NCI-H524 (cell line): ENCODE results near the gene BLNK.
A peak's percentile ranks its signal among the peaks of the same experiment; 100 is the strongest.
"Not testable (repeated sequence)": the region's sequence is repeated elsewhere in the genome, so short reads cannot be mapped to it uniquely, and the experiment has no call there.

Source experiments
- DNase-seq, 2 experiments: peaks; one replicate each; lab custom pipeline; 2025; lab: John Stamatoyannopoulos, UW

Gene BLNK

GRCh38 chr10:96225119-96225518, 46.2 kb downstream of the BLNK start:
- DNase-seq, result no peak

DNA sequence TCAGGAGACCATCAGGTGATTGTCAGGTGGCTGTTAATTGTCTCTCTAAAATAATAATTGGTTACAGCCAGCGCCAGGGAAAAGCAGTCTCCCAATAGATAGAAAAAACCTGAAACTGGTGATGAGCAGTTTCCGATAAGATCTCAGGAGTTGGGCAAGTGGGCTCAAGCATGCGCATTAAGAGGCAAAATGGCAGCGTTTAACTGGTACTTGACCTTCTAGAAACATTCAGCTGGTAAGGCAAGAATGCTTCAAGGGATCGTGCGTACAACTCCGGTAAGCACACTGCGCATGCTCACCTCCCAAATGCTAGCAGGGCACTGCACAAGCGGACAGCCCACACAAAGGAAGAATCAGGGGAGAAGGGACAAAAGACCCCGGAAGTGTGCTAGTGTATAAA, 48.5 kb downstream of the BLNK start:
- no peak for DNase-seq

- DNase-seq, result no peak
Measured at GRCh38 chr10:96222441-96222840, 48.9 kb downstream of the BLNK start.

GRCh38 chr10:96218826-96219225, 52.5 kb downstream of the BLNK start:
- DNase-seq, result no peak

- no peak for DNase-seq
Measured at GRCh38 chr10:96217711-96218110, 53.7 kb downstream of the BLNK start.

- no peak for DNase-seq
Measured at GRCh38 chr10:96216775-96217174, 54.6 kb downstream of the BLNK start.

- no peak for DNase-seq
Measured at GRCh38 chr10:96212911-96213310, 58.5 kb downstream of the BLNK start.

DNA sequence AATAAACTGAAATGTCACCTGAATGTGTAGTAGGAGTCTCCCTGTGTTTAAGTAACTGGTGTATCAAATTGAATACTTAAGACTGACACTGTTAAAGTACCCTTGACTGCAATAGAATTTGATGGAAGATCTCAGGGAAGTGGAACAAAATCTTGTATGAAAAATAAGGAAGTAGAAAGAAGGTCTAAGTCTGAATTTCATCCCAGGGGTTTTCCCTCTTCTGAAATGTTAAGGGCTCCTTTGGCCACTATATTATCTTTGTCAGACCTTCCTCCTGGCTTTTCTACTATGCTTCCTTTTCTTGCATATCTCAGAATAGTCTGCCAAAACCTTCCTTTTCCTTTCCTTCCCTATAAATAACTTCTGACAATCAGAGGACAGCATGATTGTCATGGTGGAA, 59.6 kb downstream of the BLNK start:
- DNase-seq, result no peak

DNA sequence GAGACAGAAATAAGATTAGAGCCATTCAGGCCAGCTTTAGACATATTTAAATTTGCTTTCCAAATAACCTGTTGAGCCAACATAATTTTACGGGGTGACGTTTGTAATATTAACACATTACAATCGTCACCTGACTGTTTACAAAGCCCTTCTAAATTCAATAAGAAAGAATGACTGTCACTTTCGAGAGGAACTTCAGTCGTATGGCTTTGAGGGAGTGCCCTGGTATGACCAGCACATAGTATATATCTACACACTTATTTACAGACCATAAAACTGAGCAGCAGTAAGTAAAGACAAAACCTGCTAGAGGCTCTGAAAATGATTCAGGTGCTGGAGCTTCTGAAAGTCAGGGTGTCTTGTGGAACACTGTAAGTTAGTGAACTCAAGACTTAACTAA, 62.4 kb downstream of the BLNK start:
- no peak for DNase-seq

- DNase-seq, result no peak
Measured at GRCh38 chr10:96208271-96208670, 63.1 kb downstream of the BLNK start.

GRCh38 chr10:96205580-96205979, 65.8 kb downstream of the BLNK start:
- no peak for DNase-seq

GRCh38 chr10:96201525-96201924, 69.8 kb downstream of the BLNK start:
- DNase-seq, result no peak

GRCh38 chr10:96189505-96189904, 81.9 kb downstream of the BLNK start:
- not testable (repeated sequence) for DNase-seq

GRCh38 chr10:96188916-96189315, 82.5 kb downstream of the BLNK start:
- no peak for DNase-seq

DNA sequence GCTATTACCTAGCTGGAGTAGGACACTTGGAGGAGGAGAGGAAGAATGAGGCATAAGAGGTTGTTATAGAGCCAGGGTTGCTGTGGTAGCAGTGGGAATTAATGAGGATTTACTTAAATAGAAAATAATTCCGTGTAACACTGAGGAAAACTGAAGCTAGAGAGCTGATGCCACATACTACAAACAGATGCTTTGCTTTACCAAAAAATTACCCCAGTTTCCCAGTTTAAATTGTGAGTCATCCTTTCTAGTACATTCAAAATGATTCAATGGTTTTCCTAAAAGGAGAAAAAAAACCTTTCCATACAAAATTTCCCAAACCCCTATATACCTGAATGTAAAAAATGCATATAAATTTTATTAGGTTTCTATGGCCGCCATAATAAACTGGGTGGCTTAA, 82.9 kb downstream of the BLNK start:
- peak in 1 of 2 experiments; percentile 0 for DNase-seq

DNA sequence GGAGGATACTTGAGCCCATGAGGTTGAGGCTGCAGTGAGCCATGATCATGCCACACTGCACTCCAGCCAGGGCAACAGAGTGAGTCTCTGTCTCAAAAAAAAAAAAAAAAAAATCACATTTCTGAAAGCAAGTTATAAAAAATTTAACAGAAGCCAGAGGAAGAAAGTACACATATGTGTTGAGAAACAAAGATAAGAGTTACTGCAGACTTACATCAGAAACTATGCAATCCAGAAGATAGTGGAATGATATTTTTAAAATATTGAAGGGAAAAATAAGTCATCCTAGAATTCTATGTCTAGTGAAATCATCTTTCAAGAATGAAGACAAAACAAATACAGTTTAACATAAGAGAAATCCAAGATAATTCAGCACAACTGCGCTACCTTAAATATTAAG, 94.4 kb downstream of the BLNK start:
- DNase-seq, result no peak

DNA sequence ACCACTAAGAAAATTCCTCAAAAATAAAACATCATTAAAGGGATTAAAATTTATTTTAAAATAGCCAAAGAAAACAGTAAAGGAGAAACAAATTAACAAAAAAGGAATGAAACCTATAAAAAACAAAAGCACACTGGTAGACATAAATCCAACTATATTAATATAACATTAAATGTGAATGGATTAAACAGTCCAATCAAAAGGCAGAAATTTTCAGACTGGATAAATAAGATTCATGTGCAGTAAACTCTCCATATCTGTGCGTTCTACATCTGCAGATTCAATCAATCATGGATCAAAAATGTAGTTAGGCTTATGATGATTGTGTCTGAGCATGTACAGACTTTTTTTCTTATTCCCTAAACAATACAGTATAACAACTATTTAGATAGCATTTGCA, 98.7 kb downstream of the BLNK start:
- no peak for DNase-seq

- no peak for DNase-seq
Measured at GRCh38 chr10:96170230-96170629, 101.1 kb downstream of the BLNK start.

GRCh38 chr10:96168546-96168945, 102.8 kb downstream of the BLNK start:
- DNase-seq, result no peak

DNA sequence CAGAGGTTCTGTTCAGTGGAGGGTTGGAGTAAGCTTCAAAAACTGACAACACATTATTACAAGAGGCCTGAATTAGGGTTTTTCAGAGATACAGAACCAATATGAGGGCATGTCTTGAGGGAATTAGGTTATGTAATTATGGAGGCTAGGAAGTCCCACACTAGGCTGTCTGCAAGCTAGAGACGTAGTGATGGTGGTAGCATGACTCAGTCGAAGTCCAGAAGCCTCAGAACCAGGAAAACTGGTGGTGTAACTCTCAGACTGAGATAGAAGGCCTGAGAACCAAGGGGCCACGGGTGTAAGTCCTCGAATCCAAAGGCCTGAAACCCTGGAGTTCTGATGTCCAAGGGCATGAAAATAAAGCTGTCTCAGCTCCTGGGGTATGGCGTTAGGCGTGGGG, 105.6 kb downstream of the BLNK start:
- no peak for DNase-seq

GRCh38 chr10:96153070-96153469, 118.3 kb downstream of the BLNK start:
- DNase-seq, result no peak

GRCh38 chr10:96152437-96152836, 118.9 kb downstream of the BLNK start:
- no peak for DNase-seq
